Activated CD4-positive, alpha-beta T cell treated with anti-CD3 and anti-CD28 coated beads, Interleukin-2, amount 50 U/mL, for 48 hours (primary cell): ENCODE data around the gene ACAT1.
"Not testable (repeated sequence)": the region's sequence is repeated elsewhere in the genome, so short reads cannot be mapped to it uniquely, and the experiment has no call there.

Source experiments
- DNase-seq, 2 experiments: peaks; one replicate each; pipeline ENCODE4 v3.0.0-alpha.2; 2020

The ACAT1 gene

DNA sequence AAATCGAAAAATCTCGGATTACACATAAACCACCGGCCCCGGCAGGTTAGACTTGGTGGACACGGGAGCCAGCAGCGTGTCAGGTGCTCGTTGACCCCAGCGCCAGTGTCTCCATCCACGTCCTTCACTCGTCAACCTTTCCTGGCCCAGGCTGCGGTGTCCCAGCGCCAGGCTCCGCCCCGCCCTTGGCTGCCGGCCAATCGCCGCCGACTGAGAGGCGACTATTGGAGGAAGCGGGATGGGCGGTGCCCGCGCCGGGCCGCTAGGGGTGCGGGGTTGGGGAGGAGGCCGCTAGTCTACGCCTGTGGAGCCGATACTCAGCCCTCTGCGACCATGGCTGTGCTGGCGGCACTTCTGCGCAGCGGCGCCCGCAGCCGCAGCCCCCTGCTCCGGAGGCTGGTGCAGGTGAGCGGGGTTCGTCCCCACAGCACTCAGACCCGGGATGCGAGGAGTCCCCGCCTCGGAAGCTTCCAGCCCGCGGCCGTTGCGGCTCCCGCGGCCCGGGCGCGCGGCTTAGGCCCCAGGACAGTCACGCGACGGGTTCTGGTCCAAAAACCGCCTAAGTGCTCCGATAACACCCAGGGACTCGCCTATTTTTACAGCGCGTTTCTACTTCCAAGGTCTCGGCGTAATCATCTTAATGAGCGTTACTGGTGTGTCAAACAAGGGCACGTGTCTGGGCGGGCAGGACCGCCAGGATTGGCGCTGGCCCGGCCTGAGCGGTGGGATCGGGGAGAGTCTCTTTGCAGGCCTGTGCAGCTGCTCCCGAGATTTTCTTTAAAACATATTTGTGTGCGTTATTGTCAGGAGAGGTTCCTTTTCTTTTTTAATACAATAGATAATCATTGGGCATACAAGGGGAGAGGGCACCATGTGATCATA is at the start of gene ACAT1:
TSS of gene ACAT1 (plus strand) at position 294 of the 882 bp plus-strand sequence. CDS start at position 334, 40 bp downstream.
- peak; percentile 98 to 99 for DNase-seq

DNA sequence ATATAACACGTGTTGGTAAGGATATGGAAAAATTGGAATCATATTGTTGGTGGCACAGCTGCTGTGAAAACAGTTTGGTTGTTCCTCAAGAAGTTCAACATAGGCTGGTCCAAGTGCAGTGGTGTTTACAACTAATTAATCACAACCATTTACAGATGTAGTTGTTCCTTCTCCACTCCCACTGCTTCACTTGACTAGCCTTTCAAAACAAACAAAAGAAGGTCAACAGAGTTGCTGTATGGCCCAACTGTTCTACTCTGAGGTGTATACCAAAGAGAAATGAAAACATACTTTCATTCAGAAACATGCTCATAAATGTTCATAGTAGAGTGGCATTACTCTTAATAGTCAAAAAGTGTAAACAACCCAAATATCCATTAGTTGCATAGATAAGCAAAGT is 36.6 kb upstream of the ACAT1 start:
- no peak for DNase-seq

DNA sequence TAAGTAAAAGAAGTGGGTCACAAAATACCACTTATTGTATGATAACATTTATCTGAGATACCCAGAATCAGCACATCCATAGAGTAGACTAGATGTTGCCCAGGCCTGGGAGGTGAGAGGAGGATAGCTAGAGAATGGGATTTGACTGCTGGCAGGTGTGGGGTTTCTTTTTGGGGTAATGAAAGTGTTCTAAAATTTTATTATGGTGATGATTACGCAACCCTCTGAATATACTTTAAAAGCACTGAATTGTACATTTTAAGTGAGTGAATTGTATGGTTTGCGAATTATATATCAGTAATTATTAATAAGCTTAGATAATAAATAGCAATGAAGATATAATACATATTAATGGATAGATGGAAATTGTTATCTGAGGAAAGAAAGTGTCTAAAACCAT is 35.7 kb upstream of the ACAT1 start:
- no peak for DNase-seq

DNA sequence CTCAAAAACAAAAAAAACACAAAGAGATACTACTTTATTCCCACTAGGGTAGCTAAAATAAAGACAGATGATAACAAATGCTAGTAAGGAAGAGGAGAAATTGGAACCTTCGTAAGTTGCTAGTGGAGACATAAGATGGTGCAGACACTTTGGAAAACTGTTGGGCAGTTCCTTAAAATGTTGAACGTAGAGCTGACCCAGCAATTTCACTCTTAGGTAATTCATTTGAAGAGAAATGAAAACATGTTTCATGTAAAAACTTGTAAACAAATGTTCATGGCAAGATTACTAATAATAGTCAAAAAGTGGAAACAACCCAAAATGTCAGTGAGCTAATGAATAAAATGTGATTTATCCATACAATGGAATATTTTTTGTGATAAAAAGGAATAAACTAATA is 29.2 kb upstream of the ACAT1 start:
- DNase-seq, result no peak

DNA sequence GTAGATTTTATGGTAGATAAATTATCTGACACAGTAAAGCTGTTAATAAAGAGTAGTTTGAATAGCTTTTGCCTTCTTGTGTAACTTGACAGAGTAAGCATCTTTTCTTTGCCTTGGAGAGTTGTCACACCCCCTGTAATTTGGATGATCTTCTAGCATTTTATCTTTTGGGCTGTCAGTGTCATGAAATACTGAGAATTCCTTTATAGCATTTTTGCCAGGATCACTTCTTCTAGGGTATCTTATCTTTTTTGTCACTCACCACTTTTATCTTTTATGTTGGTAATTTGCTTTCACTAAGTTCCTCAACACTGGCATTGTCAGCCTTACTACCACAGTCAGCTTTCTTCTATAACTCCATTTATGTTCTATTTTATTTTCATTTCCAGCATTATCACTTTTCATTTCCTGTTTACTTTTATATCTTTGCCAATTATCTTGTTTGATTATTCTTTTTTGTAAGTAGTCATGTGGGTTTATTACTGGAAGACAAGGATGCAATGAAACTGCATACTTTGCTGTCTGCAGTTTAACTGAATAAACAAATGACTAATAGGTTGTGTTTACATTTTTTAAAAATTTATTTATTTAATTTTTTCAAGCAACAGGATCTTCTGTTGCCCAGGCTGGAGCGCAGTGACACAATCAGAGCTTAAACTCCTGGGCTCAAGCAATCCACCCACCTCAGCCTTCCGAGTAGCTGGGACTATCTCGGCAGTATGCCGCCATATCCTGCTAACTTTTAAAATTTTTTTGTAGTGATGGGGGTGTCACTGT is 28.1 kb upstream of the ACAT1 start:
- no peak for DNase-seq

DNA sequence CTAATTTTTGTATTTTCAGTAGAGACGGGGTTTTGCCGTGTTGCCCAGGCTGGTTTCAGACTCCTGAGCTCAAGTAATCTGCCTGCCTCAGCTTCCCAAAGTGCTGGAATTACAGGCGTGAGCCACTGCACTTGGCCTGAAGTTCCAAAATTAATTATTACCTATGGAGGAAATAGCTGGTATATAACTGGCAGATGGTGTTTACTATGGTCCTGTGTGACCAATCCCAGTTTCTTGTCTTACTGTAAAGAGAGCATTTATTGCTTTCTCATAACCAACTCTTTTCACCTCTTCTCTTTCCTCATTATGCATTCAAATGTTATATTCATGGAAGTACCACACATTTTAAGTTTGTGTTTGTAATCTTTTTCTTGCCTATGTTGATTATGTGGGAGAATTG is 24.2 kb upstream of the ACAT1 start:
- no peak for DNase-seq

DNA sequence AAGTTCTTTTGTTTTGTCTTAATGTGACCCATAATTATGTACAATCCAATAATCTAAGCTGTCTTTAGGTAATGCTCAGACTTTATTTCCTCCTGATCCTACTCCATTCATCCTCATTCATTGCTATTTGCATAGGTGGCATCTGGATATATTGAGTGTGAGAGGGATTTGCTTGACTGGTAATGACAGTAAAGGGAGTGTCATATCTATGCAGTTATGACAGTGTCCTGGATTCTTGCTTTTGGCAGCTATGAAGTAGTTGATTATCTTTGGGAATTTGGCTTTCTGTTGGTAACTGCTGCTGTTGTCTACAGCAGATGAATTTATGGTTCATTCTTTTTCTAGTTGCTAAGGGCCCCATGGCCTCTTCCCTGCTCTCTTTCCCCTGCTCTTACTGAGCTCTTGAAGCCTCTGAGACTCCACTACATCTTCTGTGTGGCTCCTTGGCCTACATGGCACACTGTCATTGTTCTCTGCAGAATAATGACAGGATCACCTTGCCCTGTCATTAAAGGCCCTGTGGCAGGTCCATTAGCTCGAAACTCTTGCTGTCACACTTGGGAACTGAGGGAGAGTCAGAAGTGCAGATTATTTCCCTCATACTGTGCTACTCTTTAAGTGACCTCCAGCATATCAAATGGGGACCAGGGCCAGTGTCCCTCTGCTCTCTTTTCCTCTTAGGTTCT is 20.1 kb upstream of the ACAT1 start:
- DNase-seq, result no peak

DNA sequence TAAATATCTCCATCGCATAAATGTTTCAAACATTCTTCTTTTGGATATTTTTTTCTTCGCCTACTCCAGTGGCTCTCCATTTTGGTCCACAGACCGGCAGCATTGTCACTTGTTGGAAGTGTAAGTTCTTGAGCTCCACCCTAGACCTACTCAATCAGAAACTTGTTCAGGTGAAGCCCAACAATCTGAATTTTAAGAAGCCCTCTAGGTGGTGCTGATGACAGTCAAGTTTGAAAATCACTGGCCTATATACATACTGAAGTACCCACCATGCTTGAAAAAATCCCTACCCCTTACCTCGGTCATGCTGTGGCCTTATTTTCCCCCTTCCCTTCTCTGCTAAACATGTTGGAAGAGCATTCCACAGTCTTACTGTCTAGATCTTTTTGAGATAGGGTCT is 10.2 kb upstream of the ACAT1 start:
- no peak for DNase-seq

DNA sequence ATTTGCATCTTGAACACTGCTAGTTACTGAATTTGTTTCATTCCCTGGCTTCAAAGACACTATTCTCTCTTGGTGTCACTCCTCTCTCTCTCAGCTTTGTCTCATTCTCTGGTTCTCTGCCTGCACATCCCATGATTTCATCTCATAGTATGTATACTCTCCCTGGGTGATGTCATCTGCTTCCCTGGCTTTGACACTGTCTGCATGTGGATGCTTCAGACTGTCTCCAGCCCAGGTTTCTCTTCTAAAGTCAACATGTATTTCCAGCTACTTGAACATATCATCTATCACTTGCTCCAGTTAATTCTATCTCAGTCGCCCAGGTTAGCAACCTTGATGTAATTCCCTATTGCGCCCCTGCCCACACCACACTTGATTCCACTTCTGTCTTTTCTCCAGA is 9.3 kb upstream of the ACAT1 start:
- DNase-seq, result no peak

DNA sequence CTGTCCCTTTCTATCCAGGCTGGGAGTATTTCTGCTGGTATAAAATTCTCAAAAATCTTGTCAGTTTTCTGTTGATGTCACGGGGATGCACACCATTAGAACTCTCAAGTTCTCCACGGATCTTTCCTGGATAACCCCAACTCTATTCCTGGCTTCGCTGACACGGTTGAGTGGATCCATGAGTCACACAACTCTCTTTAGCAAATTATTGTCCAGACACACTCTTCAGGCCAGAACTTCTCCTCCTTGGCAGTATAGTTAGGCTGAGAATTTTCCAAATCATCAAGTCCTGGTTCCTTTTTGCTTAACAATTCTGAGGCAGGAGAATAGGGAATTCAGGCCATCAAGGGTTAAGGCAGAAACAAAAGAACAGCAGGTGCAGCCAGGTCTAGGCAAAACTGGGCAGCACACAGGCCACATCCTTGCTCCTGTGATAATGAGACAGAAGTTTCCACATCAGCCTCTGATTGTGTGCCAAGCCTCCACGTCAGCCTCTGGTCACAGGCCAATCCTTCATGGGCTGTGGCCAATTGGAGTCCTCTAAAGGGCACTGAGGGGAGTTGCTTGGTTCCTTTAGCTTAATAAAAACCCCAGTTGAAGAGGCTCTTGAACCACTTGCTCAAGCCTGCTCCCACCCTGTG is 5.7 kb upstream of the ACAT1 start:
- DNase-seq, result no peak

DNA sequence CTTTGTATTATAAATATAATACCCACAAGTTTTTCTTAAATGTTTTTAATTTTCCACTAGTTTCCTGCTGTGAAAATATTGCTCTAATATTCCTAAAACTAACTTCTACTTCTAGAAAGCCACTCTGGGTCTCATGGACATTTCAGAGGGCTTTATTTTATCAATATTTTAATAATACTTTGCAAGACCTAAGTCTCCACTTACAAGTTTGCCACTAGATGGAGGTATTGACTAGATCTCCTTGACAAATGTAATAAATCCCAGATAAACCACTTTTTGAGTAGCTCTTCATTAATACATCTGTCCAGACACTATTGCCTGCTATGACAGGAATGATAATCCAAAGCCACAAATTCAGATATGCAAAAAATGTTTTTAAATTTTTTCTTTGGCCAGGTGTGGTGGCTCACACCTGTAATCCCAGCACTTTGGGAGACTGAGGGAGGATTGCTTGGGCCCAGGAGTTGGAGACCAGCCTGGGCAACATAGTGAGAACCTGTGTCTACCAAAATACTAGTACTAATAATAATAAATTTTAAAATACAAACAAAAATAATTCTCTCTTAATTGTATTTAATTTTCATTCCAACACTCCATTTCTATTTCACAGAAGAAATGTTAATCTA is 3.5 kb upstream of the ACAT1 start:
- DNase-seq, result no peak

DNA sequence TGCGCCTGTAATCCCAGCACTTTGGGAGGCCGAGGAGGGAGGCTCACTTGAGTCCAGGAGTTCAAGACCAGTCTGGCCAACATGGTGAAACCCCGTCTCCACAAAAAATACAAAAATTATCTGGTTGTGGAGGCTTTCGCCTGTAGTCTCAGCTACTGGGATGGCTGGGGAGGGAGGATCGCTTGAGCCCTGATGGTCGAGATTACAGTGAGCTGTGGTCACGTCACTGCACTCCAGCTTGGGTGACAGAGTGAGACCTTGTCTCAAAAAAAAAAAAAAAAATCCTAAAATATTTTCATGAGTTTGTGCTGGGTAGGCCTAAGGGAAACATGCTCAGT is 462 bp upstream of the ACAT1 start:
- DNase-seq, result not testable (repeated sequence)

DNA sequence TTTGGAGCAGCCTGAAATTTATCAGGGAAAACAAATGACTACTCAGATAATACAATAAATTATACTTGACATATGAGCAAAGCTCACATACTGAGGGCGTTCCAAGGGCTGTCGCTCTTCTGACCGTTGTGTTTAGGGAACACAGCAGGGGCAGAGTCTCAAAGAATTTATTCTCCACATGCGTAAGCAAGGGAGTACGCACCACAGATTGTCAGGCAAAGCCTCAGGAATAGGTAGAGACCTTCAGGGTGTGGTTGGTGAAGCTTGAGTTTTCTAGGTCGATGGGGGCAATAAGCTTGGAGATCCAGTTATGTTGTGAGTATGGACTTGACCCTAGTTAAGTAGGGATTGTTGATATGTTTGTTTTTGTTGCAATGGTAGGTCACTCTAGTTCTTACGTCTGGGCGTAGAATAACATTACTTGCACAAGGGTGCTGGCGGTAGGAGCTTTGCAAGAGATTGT is 830 bp downstream of the ACAT1 start:
- DNase-seq, result no peak

DNA sequence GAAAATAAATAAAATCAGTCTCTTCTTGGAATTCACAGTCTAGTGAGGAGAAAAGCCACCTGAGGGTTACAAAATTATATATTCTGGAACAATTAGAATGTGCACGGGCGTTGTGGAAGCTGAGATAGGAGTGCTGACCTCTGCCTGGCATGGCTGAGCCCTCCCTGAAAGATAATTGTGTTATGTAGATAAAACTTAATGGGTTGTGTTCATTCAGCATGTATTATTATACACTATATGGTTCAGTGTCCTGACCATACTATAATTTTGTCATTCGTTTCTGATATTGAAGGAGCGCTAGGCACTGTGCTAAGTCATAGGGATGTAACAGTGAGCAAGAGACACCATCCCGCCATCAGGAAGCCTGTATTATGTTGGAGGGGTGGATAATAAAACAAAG is 3.7 kb downstream of the ACAT1 start:
- no peak for DNase-seq

DNA sequence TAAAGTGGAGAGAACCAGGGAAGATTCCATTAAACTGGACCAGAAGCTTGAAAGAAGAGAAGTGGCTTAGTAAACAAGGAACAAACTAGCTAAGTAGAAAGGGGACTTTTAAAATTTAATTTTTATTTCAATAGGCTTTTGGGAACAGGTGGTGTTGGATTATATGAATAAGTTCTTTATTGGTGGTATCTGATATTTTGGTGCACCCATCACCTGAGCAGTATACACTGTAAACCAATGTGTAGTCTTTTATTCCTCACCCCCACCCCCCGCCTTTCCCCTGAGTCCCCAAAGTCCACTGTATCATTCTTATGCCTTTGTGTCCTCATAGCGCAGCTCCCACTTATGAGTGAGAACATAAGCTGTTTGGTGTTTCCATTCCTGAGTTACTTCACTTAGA is 7.4 kb downstream of the ACAT1 start:
- no peak for DNase-seq

DNA sequence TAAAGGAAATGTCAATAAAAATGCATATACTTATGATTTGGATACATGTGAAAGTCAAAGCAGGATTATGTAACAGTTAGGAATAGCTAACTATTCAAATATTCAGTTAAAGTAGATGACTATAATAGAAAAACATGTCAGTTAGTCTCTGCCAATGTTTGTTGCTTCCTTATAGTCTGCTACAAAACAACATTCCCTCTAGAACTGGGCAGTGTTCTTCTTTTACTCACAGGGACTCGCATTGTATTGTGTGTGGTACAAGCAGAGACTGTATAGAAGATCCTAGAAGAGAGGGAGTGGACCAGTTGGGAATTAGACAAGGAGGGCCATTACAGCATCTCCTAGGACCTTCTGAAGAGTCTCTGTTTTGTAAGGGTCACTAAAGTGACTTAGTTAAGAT is 10.6 kb downstream of the ACAT1 start:
- DNase-seq, result no peak

DNA sequence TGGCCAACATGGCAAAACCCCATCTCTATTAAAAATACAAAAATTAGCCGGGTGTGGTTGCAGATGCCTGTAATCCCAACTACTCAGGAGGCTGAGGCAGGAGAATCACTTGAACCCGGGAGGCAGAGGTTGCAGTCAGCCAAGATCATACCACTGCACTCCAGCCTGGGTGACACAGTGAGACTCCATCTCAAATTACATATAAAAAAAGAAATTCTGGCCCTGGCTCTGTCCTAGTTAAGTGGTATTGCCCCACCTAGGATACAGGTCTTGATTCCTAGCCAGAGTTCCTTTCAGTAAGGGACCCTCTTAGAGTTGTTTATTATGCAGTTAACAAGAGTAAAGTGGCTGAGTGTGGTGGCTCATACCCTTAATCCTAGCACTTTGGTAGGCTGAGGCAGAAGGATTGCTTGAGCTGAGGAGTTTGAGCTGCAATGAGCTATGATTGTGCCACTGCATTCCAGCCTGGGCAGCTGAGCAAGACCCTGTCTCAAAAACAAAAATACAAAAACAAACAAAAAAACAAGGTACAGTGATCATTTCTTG is 11.7 kb downstream of the ACAT1 start:
- DNase-seq, result not testable (repeated sequence)

DNA sequence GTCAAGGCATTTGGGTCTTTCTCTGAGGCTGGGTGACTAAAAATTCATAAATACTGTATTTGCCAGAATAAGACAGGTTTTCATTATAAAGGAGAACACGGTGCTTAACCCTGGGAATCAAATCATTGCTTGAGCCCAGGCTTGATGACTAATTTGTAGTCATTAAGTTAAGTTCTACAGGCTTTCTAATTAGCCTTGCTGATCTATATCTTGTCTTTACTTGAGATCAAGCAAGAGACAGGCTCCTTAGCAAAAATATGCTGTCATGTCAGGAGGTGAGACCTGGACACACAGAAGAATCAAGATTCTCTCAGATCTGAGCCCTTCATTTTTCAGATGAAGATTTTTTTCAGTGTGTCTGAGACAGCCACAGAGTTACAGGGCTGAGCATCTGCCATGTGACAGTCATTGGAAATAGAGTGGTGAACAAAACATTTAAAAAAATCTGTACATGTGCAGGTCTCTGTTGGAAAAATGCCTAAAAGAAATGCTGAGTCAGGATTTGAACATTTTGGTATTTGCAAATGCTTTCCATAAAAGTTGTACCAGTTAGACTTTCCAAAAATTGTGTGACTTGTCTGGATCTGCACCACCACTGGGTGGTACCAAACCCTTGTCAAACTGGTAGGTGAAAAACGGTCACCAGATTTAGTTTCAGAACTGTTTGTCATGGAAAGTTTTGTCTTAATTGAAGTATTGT is 14.6 kb downstream of the ACAT1 start:
- peak; percentile 22 to 40 for DNase-seq

DNA sequence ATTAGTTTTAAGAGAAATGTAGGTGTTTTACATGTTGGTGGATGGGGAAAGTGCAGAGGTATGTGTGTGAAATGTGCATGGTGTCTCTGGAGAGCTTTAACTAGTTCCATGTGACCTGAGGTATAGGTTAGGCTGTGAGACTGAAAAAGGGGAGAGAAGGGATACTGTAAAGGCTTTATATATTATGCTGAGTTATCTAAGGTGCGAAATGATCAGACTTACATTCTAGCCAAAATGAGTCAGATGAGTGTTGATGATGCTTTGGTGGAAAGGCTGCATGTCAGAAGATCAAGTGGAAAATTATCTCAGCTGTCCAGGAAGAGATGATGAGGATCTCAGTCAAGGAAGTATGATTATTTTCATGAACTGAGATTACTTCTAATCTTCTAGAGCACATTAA is 15.8 kb downstream of the ACAT1 start:
- no peak for DNase-seq

DNA sequence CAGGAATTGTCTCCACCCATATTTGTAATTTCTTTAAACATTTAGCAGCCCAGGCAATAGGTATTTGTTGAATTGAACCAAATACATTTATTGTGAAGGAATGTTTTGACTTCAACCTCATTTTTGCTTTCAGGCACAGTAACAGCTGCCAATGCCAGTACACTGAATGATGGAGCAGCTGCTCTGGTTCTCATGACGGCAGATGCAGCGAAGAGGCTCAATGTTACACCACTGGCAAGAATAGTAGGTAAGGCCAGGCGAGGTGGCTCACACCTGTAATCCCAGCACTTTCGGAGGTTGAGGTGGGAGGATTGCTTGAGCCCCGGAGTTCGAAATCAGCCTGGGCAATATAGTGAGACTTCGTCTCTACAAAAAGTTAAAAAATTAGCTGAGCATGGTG is 20.9 kb downstream of the ACAT1 start:
- DNase-seq, result no peak

DNA sequence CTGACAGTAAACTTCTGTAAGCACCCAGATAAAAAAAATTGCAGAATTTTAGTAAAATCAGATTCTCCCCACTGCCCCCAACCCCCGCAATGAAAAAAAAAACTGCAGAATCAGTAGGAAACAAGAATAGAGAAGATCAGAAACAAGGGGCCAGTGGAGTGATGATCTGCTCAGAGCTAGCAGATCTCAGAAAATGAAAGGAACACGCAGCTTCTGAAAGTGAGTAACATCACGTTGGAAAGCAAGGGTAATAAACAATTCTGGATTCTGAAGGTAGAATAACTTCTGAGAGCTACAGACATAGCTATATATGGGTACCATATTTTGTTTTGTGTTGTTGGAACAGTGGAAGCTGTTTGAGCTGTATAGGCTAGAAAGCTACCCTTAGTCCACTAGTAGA is 23.2 kb downstream of the ACAT1 start:
- DNase-seq, result no peak

DNA sequence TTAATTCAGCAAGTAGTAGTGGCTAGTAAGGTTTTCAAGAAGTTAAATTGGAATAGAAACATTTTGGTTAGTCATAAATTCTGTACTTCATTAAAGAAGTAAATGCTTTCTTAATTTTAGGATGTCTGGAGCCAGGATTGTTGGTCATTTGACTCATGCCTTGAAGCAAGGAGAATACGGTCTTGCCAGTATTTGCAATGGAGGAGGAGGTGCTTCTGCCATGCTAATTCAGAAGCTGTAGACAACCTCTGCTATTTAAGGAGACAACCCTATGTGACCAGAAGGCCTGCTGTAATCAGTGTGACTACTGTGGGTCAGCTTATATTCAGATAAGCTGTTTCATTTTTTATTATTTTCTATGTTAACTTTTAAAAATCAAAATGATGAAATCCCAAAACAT is 25.8 kb downstream of the ACAT1 start:
- no peak for DNase-seq
